Heart right ventricle (tissue), 16 donors: ENCODE results near the gene LRRC56. TPM values are rescaled to one million over a fixed set of nuclear protein-coding genes. Genes with fewer than 3 reads are reported as not detected.

Source experiments
- ATAC-seq, 8 donors: fragments of 200-7000 bp; cut with Tn5 transposase; one replicate each; pipeline ENCODE4 v1.9.1; 2020; ENCODE audit warnings: mild to moderate bottlenecking in 8 of 8, moderate library complexity in 8 of 8, moderate number of reproducible peaks in 1 of 8
- DNase-seq, 2 donors: peaks; one replicate each; pipeline ENCODE4 v3.0.0-alpha.2; 2020
- H3K27ac ChIP-seq, 10 donors: fragments of 200-600 bp; sonication (generic) in 2 of 10; one replicate each; pipeline versions ENCODE4 v1.5.0 to v1.8.0; 2020 to 2022; ENCODE audit warnings: mild to moderate bottlenecking in 3 of 10
- H3K27me3 ChIP-seq, 7 donors: fragments of 200-600 bp; one replicate each; pipeline ENCODE4 v1.8.0; 2021 to 2022; ENCODE audit warnings: mild to moderate bottlenecking in 2 of 7
- H3K36me3 ChIP-seq, 9 donors: fragments of 200-600 bp; sonication (generic) in 1 of 9; one replicate each; pipeline versions ENCODE4 v1.5.0 to v1.8.0; 2020 to 2022; ENCODE audit warnings: mild to moderate bottlenecking in 2 of 9
- H3K4me1 ChIP-seq, 9 donors: fragments of 200-600 bp; sonication (generic) in 1 of 9; one replicate each; pipeline versions ENCODE4 v1.5.0 to v1.8.0; 2020 to 2022; ENCODE audit warnings: mild to moderate bottlenecking in 4 of 9
- H3K4me3 ChIP-seq, 10 donors: fragments of 200-600 bp; sonication (generic) in 2 of 10; one replicate each; pipeline versions ENCODE4 v1.5.0 to v1.8.0; 2020 to 2022; ENCODE audit warnings: mild to moderate bottlenecking in 7 of 10, moderate library complexity in 2 of 10
- H3K9me3 ChIP-seq, 11 donors: fragments of 200-600 bp in 10 of 11; sonication (generic) in 2 of 11; one replicate each; pipeline versions ENCODE4 v1.5.0 to v1.8.0; 2013 to 2022; ENCODE audit warnings: mild to moderate bottlenecking in 2 of 11, control low read depth in 1 of 11, moderate library complexity in 1 of 11
- WGBS, 2 donors: extraction: QIAGEN DNeasy Blood & Tissue Kit; methylation state at CpG; one replicate each; pipeline ENCODE4 v1.1.7; 2013; ENCODE audit warnings: inconsistent platforms in 1 of 2; 5-methylcytosine and 5-hydroxymethylcytosine counted together
- intact Hi-C, 10 donors: fragments of 100-400 bp; cut with DNase I; formaldehyde crosslinking; loops; one replicate each; pipeline versions ENCODE4 v1.11.1 to v1.14.2; 2022
- polyA plus RNA-seq, 2 donors: library from polyadenylated mRNA; stranded (reverse); fragments of 200-250 nt; gene quantifications; one replicate each; pipeline ENCODE4 v1.2.3, GENCODE V29; 2013
- total RNA-seq, 10 donors: library from RNA; stranded (reverse); fragmentation: NEBNext Ultra II Directional in 3 of 10; extraction: Animal tissue kit (Norgen Biotek cat#: 25700) in 3 of 10; gene quantifications; one replicate each; pipeline versions ENCODE4 v1.2.1 to v1.2.4, GENCODE V29; 2021 to 2023
- TF ChIP-seq, protein P1 (sequence below), 9 donors: fragments of 200-600 bp; sonication (generic) in 2 of 9; IDR thresholded peaks; one replicate each; pipeline versions ENCODE4 v1.5.0 to v1.8.0; 2021 to 2022; ENCODE audit warnings: antibody characterized with exemption in 9 of 9, mild to moderate bottlenecking in 5 of 9, moderate library complexity in 1 of 9
- donor health status: Arrhythmogenic right ventricular cardiomyopathy.
- donor health status: ischemic (EF 13 %, LVEDD 7.1; RV severe dilation, severe dysfunction).
- donor health status: healthy with polysubstance abuse.
- donor health status: DM: no; HTN: yes; CAD: no.
- donor health status: DM: no; HTN: no; CAD: no.
- donor health status: ischemic (EF 25% LVEDD 6.9; RV normal size, moderate dysfunction).
- donor health status: ischemic (EF 25% LVEDD 5.7; RV mildly dilated, moderate dysfunction).
- donor health status: healthy.
- donor health status: DM: yes; HTN: yes; CAD: no.
- donor health status: Ischemic cardiomyopathy.
- donor health status: ischemic (EF 35%, LVEDD 5.7; RV mildly dilated, moderate dysfunction).
- donor health status: nonischemic (EF 11% LVEDD 7.7; RV severe dilation, severe dysfunction).
- donor health status: DM: yes; HTN: yes; CAD: no.
- donor health status: PGD.
- donor health status: ischemic (EF 29% LVEDD 5.4; RV normal size, mild dysfunction).
- donor health status: nonischemic (EF 23%, LVEDD 6.1; RV moderate dilation, normal function).

Gene LRRC56
- total and polyA plus RNA-seq, 12 donors = 0.13 to 0.49 (median 0.21) TPM; not detected in 2

DNA sequence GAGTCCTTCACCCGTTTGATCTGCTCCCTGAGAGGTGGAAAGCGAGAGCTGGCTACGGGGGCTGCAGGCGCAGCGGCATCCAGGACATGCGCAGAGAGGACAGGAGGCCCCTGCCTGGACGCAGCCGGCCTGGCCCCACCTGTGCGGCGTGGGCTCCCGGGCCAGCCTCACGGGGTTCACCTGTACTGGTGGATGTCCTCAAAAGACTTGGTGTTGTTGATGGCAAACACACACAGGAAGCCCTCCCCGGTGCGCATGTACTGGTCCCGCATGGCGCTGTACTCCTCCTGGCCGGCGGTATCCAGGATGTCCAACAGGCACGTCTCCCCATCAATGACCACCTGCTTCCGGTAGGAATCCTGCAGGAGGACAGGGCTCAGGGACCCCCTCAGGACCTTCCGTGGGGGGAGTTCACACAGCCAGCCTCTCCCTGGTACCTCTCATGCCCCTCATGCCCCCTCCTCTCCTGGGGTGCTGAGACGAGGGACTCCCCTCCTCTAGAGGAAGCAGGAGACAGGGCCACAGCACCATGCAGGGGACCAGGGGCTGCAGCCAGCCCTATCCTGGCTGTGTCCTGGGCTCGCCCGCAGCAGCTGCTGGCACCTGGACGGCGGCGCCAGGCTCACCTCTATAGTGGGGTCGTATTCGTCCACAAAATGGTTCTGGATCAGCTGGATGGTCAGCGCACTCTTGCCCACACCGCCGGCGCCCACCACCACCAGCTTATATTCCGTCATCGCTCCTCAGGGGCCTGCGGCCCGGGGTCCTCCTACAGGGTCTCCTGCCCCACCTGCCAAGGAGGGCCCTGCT is 3.5 kb upstream of the LRRC56 start:
- DNase-seq = no peak
- Histone ChIP-seq H3K36me3 (peaks cover 0 to 38% (median 16%) of the 10 kb centered on the region in 9 donors), H3K27me3 (peaks cover 0 to 25% (median 14%) of the 10 kb centered on the region in 7 donors), H3K27ac (peak overlapping the region in 4 of 10 donors; percentile 59 to 78 (median 76)), H3K4me1 (peaks cover 15 to 51% (median 39%) of the 10 kb centered on the region in 9 donors), H3K9me3 (no peaks in the 10 kb centered on the region), H3K4me3 (peak overlapping the region in 9 of 10 donors; percentile 64 to 95 (median 86))
- intact Hi-C loops = loop anchor here in 1 of 10 donors (2.0 to 10.0 kb wide), 2 partner anchors 27 to 91 kb away; partner anchors contain the start of genes CDHR5, RNH1 and SCT
- ATAC-seq = no peak
- TF ChIP-seq, protein P1, sequence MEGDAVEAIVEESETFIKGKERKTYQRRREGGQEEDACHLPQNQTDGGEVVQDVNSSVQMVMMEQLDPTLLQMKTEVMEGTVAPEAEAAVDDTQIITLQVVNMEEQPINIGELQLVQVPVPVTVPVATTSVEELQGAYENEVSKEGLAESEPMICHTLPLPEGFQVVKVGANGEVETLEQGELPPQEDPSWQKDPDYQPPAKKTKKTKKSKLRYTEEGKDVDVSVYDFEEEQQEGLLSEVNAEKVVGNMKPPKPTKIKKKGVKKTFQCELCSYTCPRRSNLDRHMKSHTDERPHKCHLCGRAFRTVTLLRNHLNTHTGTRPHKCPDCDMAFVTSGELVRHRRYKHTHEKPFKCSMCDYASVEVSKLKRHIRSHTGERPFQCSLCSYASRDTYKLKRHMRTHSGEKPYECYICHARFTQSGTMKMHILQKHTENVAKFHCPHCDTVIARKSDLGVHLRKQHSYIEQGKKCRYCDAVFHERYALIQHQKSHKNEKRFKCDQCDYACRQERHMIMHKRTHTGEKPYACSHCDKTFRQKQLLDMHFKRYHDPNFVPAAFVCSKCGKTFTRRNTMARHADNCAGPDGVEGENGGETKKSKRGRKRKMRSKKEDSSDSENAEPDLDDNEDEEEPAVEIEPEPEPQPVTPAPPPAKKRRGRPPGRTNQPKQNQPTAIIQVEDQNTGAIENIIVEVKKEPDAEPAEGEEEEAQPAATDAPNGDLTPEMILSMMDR (IDR thresholded peaks at IDR 0.05) = no peak
- WGBS, 2 donors = 91 to 92% methylated on average over 37 of the region's 37 CpGs

DNA sequence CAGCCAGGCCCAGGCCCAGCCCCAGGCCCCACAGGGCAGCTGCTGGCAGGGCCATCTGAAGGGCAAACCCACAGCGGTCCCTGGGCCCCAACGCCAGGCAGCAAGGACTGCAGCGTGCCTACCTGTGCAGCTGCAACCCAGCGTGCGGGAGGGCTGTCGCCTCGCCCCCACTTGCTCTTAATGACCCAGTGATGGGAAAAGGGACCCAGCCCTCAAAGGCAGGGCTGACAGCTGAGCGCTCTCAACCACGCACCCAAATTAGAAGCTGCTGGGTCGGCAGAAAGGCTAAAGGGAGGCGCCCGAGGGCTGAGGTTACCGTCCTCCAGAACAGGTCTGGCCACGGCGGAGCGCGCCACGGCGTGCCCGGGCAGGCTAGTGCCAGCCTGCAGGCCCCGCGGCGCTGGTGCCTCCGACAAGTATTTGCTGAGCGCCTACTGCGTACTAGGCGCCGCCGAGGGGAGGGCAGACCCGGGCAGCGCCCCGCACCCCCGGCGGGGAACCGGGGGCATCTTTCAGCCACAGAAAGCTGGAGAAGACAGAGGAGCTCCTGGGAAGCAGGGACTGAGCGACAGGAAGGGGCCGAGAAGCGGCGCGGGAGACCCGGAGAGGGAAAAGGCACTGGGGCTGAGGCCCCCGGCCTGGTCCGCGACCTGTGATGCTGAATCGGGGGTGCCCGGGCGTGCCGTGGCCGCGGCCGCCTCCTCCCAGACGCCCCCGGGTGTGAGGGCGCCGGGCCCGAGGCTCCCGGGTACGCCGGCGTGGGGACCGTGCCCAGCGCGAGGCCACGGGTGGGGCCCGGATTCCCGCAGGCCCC is 2.7 kb upstream of the LRRC56 start:
- DNase-seq = no peak
- H3K36me3 ChIP-seq = peaks cover 0 to 37% (median 16%) of the 10 kb centered on the region in 9 donors
- H3K9me3 ChIP-seq = no peaks in the 10 kb centered on the region
- peaks cover 15 to 51% (median 39%) of the 10 kb centered on the region in 9 donors for H3K4me1 ChIP-seq
- WGBS, 2 donors = 9 to 14% methylated on average over 48 to 66 of the region's 66 CpGs
- intact Hi-C loops = loop anchor here in 1 of 10 donors (2.0 to 10.0 kb wide), 2 partner anchors 28 to 90 kb away; partner anchors contain the start of genes CDHR5, RNH1 and SCT
- peak overlapping the region in 9 of 10 donors; percentile 47 to 78 (median 75) for H3K27ac ChIP-seq
- H3K27me3 ChIP-seq = peaks cover 0 to 25% (median 14%) of the 10 kb centered on the region in 7 donors
- peak overlapping the region; percentile 64 to 95 (median 86) for H3K4me3 ChIP-seq
- TF ChIP-seq, protein P1 (IDR thresholded peaks at IDR 0.05) = no peak
- peak in 1 of 8 donors; percentile 1 for ATAC-seq

DNA sequence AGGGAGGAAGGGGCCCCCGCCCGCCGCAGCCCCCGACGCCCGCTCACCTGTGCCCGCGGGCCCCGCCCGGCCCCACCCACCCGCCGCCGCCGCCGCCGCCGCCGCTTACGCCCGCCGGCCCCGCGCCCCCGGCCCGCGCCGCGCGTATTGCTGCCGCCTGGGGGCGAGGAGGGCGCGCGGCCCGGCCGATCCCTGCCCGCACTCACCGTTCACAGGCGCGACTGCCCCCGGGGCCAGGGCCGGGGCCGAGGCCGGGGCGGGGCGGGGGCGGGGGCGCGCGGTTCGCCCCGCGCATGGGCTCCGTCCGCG is 2.2 kb upstream of the LRRC56 start:
- ATAC-seq = no peak
- Histone ChIP-seq H3K4me3 (peak overlapping the region; percentile 64 to 95 (median 86)), H3K4me1 (peaks cover 15 to 51% (median 39%) of the 10 kb centered on the region in 9 donors), H3K9me3 (no peaks in the 10 kb centered on the region), H3K27me3 (peaks cover 0 to 25% (median 14%) of the 10 kb centered on the region in 7 donors), H3K36me3 (peaks cover 0 to 31% (median 16%) of the 10 kb centered on the region in 9 donors), H3K27ac (peak overlapping the region in 6 of 10 donors; percentile 65 to 78 (median 75))
- TF ChIP-seq, protein P1 (IDR thresholded peaks at IDR 0.05) = no peak
- 0% methylated on average over 13 to 56 of the region's 56 CpGs for WGBS, 2 donors
- DNase-seq = no peak
- intact Hi-C loops = loop anchor here in 1 of 10 donors (2.0 to 10.0 kb wide), 2 partner anchors 28 to 90 kb away; partner anchors contain the start of genes CDHR5, RNH1 and SCT
